ENCODE data around the gene ABCA8. TPM values are rescaled to one million over a fixed set of nuclear protein-coding genes. Genes with fewer than 3 reads are reported as not detected.
A peak's percentile ranks its signal among the peaks of the same experiment; 100 is the strongest.

The ABCA8 gene
- polyA plus RNA-seq, 2 of the 4 experiments (the other 2 are of a cell fraction): 0.26 to 0.34 TPM

GRCh38 chr17:68870161-68870826 lies 84.9 kb downstream of the ABCA8 start:
- WGBS (ENCODE audit: missing lambda C conversion rate): 44% methylated on average over 3 of the region's 3 CpGs
- Histone ChIP-seq H3K4me1 (no peaks in the 10 kb centered on the region), H3K9me3 (no peaks in the 10 kb centered on the region; the same call in 2 of the 3 replicates), H3K4me2 (no peak overlapping the region), H3K27ac (no peak overlapping the region), H3K4me3 (no peak overlapping the region)
- ChIA-PET CTCF (interaction anchor here (1.1 kb wide), 1 partner anchor 34 kb away, joined by 4 read pairs; no protein-coding TSS in a partner anchor), POLR2A (no interaction called here)
- TF ChIP-seq E2F6 (IDR thresholded peaks at IDR 0.05; ENCODE audit: borderline replicate concordance, low read depth) (no peak), MYC (IDR thresholded peaks at IDR 0.05; ENCODE audit: borderline replicate concordance, low read length) (no peak), MAFK (IDR thresholded peaks at IDR 0.05; ENCODE audit: partially characterized antibody) (peak; percentile 20), RAD21 (conservative IDR thresholded peaks at IDR 0.05 in 1 of 2, IDR thresholded peaks at IDR 0.05 in 1 of 2) (no peak)
- no peak for FAIRE-seq
- DNase-seq (ENCODE audit: low read depth in 1 of 2, low spot score in 1 of 2): no peak
- ATAC-seq: no peak

GRCh38 chr17:68868708-68869107 lies 86.5 kb downstream of the ABCA8 start:
- FAIRE-seq (no peak), ATAC-seq (no peak; a peak in 1 of 6 replicates), DNase-seq (ENCODE audit: low read depth in 1 of 2, low spot score in 1 of 2) (no peak)
- no peak overlapping the region for H3K27ac ChIP-seq
- ChIA-PET POLR2A (no interaction called here), CTCF (interaction anchor here (1.2 to 1.4 kb wide), 2 partner anchors 13 to 29 kb away, joined by 3 to 4 read pairs; no protein-coding TSS in a partner anchor)
- no peak overlapping the region for H3K4me2 ChIP-seq
- no peak for TF ChIP-seq SREBF2 (IDR thresholded peaks at IDR 0.05)
- no peak for TF ChIP-seq KDM5A (IDR thresholded peaks at IDR 0.05)
- TF ChIP-seq POLR2AphosphoS2 (conservative IDR thresholded peaks at IDR 0.05; ENCODE audit: low read length): no peak
- no peak for TF ChIP-seq PBX3 (IDR thresholded peaks at IDR 0.05)
- TF ChIP-seq POLR2A (IDR thresholded peaks at IDR 0.05; ENCODE audit: low read length): no peak
- no peaks in the 10 kb centered on the region for H3K4me1 ChIP-seq
- H3K9me3 ChIP-seq: no peaks in the 10 kb centered on the region; the same call in 2 of the 3 replicates
- WGBS (ENCODE audit: missing lambda C conversion rate): 12% methylated on average over 3 of the region's 3 CpGs
- H3K4me3 ChIP-seq: no peak overlapping the region

GRCh38 chr17:68867759-68868516 lies 87.3 kb downstream of the ABCA8 start:
- no peak for FAIRE-seq
- Histone ChIP-seq H3K4me1 (no peaks in the 10 kb centered on the region), H3K4me2 (no peak overlapping the region), H3K9me3 (no peaks in the 10 kb centered on the region), H3K27ac (no peak overlapping the region), H3K4me3 (no peak overlapping the region)
- TF ChIP-seq E2F6 (IDR thresholded peaks at IDR 0.05; ENCODE audit: borderline replicate concordance, low read depth) (no peak), FOSL2 (IDR thresholded peaks at IDR 0.05) (no peak), FOSL2 (CRISPR knock-in tag; IDR thresholded peaks at IDR 0.05) (no peak), MYC (IDR thresholded peaks at IDR 0.05; ENCODE audit: borderline replicate concordance, low read length) (no peak), RARB (CRISPR knock-in tag; IDR thresholded peaks at IDR 0.05) (no peak), MAFK (IDR thresholded peaks at IDR 0.05; ENCODE audit: partially characterized antibody) (no peak), CHD4 (IDR thresholded peaks at IDR 0.05; ENCODE audit: borderline replicate concordance) (no peak), PHF8 (IDR thresholded peaks at IDR 0.05; ENCODE audit: borderline replicate concordance, low read depth) (no peak), USF2 (IDR thresholded peaks at IDR 0.05) (no peak), KDM1A (IDR thresholded peaks at IDR 0.05; ENCODE audit: low read depth) (no peak), HES2 (IDR thresholded peaks at IDR 0.05) (no peak), REST (IDR thresholded peaks at IDR 0.05) (no peak), HEYL (CRISPR knock-in tag; IDR thresholded peaks at IDR 0.05) (no peak), MAX (IDR thresholded peaks at IDR 0.05) (no peak), RFX5 (IDR thresholded peaks at IDR 0.05) (no peak)
- WGBS (ENCODE audit: missing lambda C conversion rate): 26% methylated on average over 7 of the region's 7 CpGs
- ChIA-PET CTCF (interaction anchor here (0.8 to 1.4 kb wide), 3 partner anchors 13 to 31 kb away, joined by 3 to 4 read pairs (median 3); no protein-coding TSS in a partner anchor), POLR2A (no interaction called here)
- DNase-seq (ENCODE audit: low read depth in 1 of 2, low spot score in 1 of 2): no peak
- no peak for ATAC-seq
